K562 (cell line): Measurements from ENCODE around the gene CYBB.

Source experiments
- ATF2 ChIP-seq: sonication (generic); formaldehyde crosslinking; IDR thresholded peaks from 2 replicates; pipeline ENCODE4 v1.8.1; 2022; ENCODE audit warnings: missing genetic modification reagents
- CHD1 ChIP-seq: fragments of 200-600 bp; sonication (generic); IDR thresholded peaks from one replicate; pipeline ENCODE4 v1.6.1; 2012; ENCODE audit warnings: mild to moderate bottlenecking, moderate library complexity, low read length, inconsistent platforms
- GMEB1 ChIP-seq: fragments of 250-450 bp; sonication (Bioruptor Pico); IDR thresholded peaks from 2 replicates; pipeline ENCODE4 v1.4.0; 2020; ENCODE audit warnings: mild to moderate bottlenecking
- POLR2AphosphoS5 ChIP-seq: IDR thresholded peaks from 2 replicates; pipeline ENCODE4 v1.6.1; 2011; ENCODE audit warnings: mild to moderate bottlenecking, low read depth, low read length, moderate library complexity; ENCODE audit not compliant: control insufficient read depth, insufficient read depth
- RAD51 ChIP-seq: fragments of 450-650 bp; IDR thresholded peaks from 2 replicates; pipeline ENCODE4 v1.7.1; 2016; ENCODE audit warnings: low read depth, mild to moderate bottlenecking, borderline replicate concordance
- SAP30 ChIP-seq: fragments of 200-600 bp; sonication (generic); IDR thresholded peaks from 2 replicates; pipeline ENCODE4 v1.6.1; 2012; ENCODE audit warnings: borderline replicate concordance, low read depth, mild to moderate bottlenecking, moderate library complexity, low read length, control low read depth, inconsistent platforms; ENCODE audit not compliant: insufficient read depth, poor library complexity, severe bottlenecking
- SNRNP70 ChIP-seq: fragments of 200-400 bp; formaldehyde crosslinking; optimal IDR thresholded peaks from 2 replicates; pipeline ENCODE3; 2017; ENCODE audit warnings: low read depth, low read length
- THRA ChIP-seq: fragments of 450-650 bp; IDR thresholded peaks from 2 replicates; pipeline ENCODE4 v1.6.1; 2017; ENCODE audit warnings: mild to moderate bottlenecking, moderate library complexity
- ZNF57 ChIP-seq: fragments of 450-650 bp; formaldehyde crosslinking; IDR thresholded peaks from 2 replicates; pipeline ENCODE4 v1.4.0; 2020; ENCODE audit warnings: mild to moderate bottlenecking, moderate library complexity
- TF ChIP-seq, protein P1 (sequence below), 3 experiments: IDR thresholded peaks in 2 of 3; conservative IDR thresholded peaks in 1 of 3; 2 replicates each; pipeline ENCODE4 v1.5.1; 2011 to 2012; ENCODE audit warnings: low read length in 3 of 3, mild to moderate bottlenecking in 3 of 3, control low read depth in 2 of 3, improper control_type of control experiment in 1 of 3, inconsistent platforms in 1 of 3, low read depth in 1 of 3, mixed read lengths in 1 of 3, moderate library complexity in 1 of 3; ENCODE audit not compliant: insufficient read depth in 2 of 3
- TF ChIP-seq, protein P2 (sequence below): sonication (generic); IDR thresholded peaks from 2 replicates; pipeline ENCODE4 v1.6.1; 2016
- TF ChIP-seq, protein P3 (sequence below): sonication (generic); formaldehyde crosslinking; IDR thresholded peaks from 2 replicates; pipeline ENCODE4 v1.8.0; 2022; ENCODE audit warnings: mild to moderate bottlenecking, missing genetic modification reagents, borderline replicate concordance

GRCh38 chrX:37767430-37767829 lies 12.4 kb upstream of the CYBB start:
- TF ChIP-seq, protein P1, sequence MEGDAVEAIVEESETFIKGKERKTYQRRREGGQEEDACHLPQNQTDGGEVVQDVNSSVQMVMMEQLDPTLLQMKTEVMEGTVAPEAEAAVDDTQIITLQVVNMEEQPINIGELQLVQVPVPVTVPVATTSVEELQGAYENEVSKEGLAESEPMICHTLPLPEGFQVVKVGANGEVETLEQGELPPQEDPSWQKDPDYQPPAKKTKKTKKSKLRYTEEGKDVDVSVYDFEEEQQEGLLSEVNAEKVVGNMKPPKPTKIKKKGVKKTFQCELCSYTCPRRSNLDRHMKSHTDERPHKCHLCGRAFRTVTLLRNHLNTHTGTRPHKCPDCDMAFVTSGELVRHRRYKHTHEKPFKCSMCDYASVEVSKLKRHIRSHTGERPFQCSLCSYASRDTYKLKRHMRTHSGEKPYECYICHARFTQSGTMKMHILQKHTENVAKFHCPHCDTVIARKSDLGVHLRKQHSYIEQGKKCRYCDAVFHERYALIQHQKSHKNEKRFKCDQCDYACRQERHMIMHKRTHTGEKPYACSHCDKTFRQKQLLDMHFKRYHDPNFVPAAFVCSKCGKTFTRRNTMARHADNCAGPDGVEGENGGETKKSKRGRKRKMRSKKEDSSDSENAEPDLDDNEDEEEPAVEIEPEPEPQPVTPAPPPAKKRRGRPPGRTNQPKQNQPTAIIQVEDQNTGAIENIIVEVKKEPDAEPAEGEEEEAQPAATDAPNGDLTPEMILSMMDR (IDR thresholded peaks at IDR 0.05 in 2 of 3, conservative IDR thresholded peaks at IDR 0.05 in 1 of 3; ENCODE audit: insufficient read depth in 2 of 3, low read depth in 1 of 3, low read length in 3 of 3): no peak
- TF ChIP-seq POLR2AphosphoS5 (no peak), GMEB1 (CRISPR knock-in tag) (no peak), SNRNP70 (no peak), THRA (no peak), RAD51 (no peak), ATF2 (CRISPR knock-in tag) (no peak), SAP30 (no peak), ZNF57 (CRISPR knock-in tag) (no peak), CHD1 (no peak)
- TF ChIP-seq, protein P2, sequence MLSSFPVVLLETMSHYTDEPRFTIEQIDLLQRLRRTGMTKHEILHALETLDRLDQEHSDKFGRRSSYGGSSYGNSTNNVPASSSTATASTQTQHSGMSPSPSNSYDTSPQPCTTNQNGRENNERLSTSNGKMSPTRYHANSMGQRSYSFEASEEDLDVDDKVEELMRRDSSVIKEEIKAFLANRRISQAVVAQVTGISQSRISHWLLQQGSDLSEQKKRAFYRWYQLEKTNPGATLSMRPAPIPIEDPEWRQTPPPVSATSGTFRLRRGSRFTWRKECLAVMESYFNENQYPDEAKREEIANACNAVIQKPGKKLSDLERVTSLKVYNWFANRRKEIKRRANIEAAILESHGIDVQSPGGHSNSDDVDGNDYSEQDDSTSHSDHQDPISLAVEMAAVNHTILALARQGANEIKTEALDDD: no peak
- TF ChIP-seq, protein P3, sequence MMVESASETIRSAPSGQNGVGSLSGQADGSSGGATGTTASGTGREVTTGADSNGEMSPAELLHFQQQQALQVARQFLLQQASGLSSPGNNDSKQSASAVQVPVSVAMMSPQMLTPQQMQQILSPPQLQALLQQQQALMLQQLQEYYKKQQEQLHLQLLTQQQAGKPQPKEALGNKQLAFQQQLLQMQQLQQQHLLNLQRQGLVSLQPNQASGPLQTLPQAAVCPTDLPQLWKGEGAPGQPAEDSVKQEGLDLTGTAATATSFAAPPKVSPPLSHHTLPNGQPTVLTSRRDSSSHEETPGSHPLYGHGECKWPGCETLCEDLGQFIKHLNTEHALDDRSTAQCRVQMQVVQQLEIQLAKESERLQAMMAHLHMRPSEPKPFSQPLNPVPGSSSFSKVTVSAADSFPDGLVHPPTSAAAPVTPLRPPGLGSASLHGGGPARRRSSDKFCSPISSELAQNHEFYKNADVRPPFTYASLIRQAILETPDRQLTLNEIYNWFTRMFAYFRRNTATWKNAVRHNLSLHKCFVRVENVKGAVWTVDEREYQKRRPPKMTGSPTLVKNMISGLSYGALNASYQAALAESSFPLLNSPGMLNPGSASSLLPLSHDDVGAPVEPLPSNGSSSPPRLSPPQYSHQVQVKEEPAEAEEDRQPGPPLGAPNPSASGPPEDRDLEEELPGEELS (CRISPR knock-in tag): no peak
